ENCODE data around the gene BBS9. TPM values are rescaled to one million over a fixed set of nuclear protein-coding genes. Genes with fewer than 3 reads are reported as not detected.
"Not testable (repeated sequence)": the region's sequence is repeated elsewhere in the genome, so short reads cannot be mapped to it uniquely, and the experiment has no call there.

BBS9 gene
- total RNA-seq, 5 donors from 2014 or later (not counting 1 experiment from before 2014, with no cell fraction given) = 18.5 to 28.8 (median 20.9) TPM

- Mint-ChIP-seq H3K36me3 (peaks cover 41% of the 10 kb centered on the region), H3K4me3 (no peak overlapping the region), H3K27me3 (no peaks in the 10 kb centered on the region), H3K27ac (no peak overlapping the region), H3K9me3 (no peaks in the 10 kb centered on the region), H3K4me1 (peaks cover 7 to 9% (median 8%) of the 10 kb centered on the region in 3 donors)
- Histone ChIP-seq H3K4me3 (ENCODE audit: control insufficient read depth in 1 of 2, extremely low read depth in 1 of 2, low read length in 1 of 2) (no peak overlapping the region), H3K27me3 (replicated peaks in 1 of 2; ENCODE audit: control insufficient read depth in 2 of 2, extremely low read depth in 1 of 2, insufficient read depth in 2 of 2, low read length in 1 of 2) (no peaks in the 10 kb centered on the region), H3K4me1 (ENCODE audit: control insufficient read depth in 1 of 2, extremely low read depth in 1 of 2, insufficient read depth in 2 of 2, low read length in 2 of 2) (no peaks in the 10 kb centered on the region), H3K27ac (ENCODE audit: low read length) (no peak overlapping the region), H3K9me3 (no peaks in the 10 kb centered on the region), H3K36me3 (ENCODE audit: control insufficient read depth in 2 of 2, extremely low read depth in 1 of 2, insufficient read depth in 1 of 2, low read length in 1 of 2) (no peaks in the 10 kb centered on the region)
- DNase-seq (no peak), ATAC-seq (replicated peaks in 1 of 4) (no peak)
- ChIA-PET CTCF (interaction anchor here in 1 of 2 donors (0.9 kb wide), 1 partner anchor 9 kb away, joined by 3 read pairs; no protein-coding TSS in a partner anchor), POLR2A (interaction anchor here in 1 of 2 donors (0.5 kb wide), 1 partner anchor 134 kb away, joined by 3 read pairs; no protein-coding TSS in a partner anchor)
- 100% methylated on average over 2 of the region's 3 CpGs for WGBS (ENCODE audit: insufficient coverage)
Observed at GRCh38 chr7:33262476-33262875, 133.1 kb downstream of the BBS9 start.

GRCh38 chr7:33271839-33272371 lies 142.5 kb downstream of the BBS9 start:
- CTCF ChIA-PET = interaction anchor here in 1 of 2 donors (1.7 kb wide), 1 partner anchor 9 kb away, joined by 3 read pairs; no protein-coding TSS in a partner anchor
- H3K27me3 ChIP-seq (replicated peaks in 1 of 2; ENCODE audit: control insufficient read depth in 2 of 2, extremely low read depth in 1 of 2, insufficient read depth in 2 of 2, low read length in 1 of 2); H3K4me3 Mint-ChIP-seq; H3K4me1 Mint-ChIP-seq; ATAC-seq (replicated peaks in 1 of 4); DNase-seq; H3K27ac ChIP-seq (ENCODE audit: low read length); H3K27me3 Mint-ChIP-seq; H3K9me3 ChIP-seq; H3K4me3 ChIP-seq (ENCODE audit: control insufficient read depth in 1 of 2, extremely low read depth in 1 of 2, low read length in 1 of 2); POLR2A ChIA-PET; H3K4me1 ChIP-seq (ENCODE audit: control insufficient read depth in 1 of 2, extremely low read depth in 1 of 2, insufficient read depth in 2 of 2, low read length in 2 of 2); H3K27ac Mint-ChIP-seq; H3K36me3 ChIP-seq (ENCODE audit: control insufficient read depth in 2 of 2, extremely low read depth in 1 of 2, insufficient read depth in 1 of 2, low read length in 1 of 2): not testable (repeated sequence)
- peaks cover 19 to 29% (median 25%) of the 10 kb centered on the region in 3 donors for H3K9me3 Mint-ChIP-seq
- 86% methylated on average over 1 of the region's 4 CpGs for WGBS (ENCODE audit: insufficient coverage)
- H3K36me3 Mint-ChIP-seq = peaks cover 67% of the 10 kb centered on the region

- WGBS (ENCODE audit: insufficient coverage) = no CpG with 5 or more reads among the region's 2 CpGs
- Histone ChIP-seq H3K27me3 (replicated peaks in 1 of 2; ENCODE audit: control insufficient read depth in 2 of 2, extremely low read depth in 1 of 2, insufficient read depth in 2 of 2, low read length in 1 of 2) (no peaks in the 10 kb centered on the region), H3K36me3 (ENCODE audit: control insufficient read depth in 2 of 2, extremely low read depth in 1 of 2, insufficient read depth in 1 of 2, low read length in 1 of 2) (peaks cover 0 to 7% of the 10 kb centered on the region in 2 donors), H3K27ac (ENCODE audit: low read length) (no peak overlapping the region), H3K4me1 (ENCODE audit: control insufficient read depth in 1 of 2, extremely low read depth in 1 of 2, insufficient read depth in 2 of 2, low read length in 2 of 2) (no peaks in the 10 kb centered on the region), H3K4me3 (ENCODE audit: control insufficient read depth in 1 of 2, extremely low read depth in 1 of 2, low read length in 1 of 2) (no peak overlapping the region), H3K9me3 (peaks cover 2% of the 10 kb centered on the region)
- no peak for DNase-seq
- Mint-ChIP-seq H3K4me3 (no peak overlapping the region), H3K36me3 (peaks cover 70% of the 10 kb centered on the region), H3K27ac (no peak overlapping the region), H3K4me1 (no peaks in the 10 kb centered on the region), H3K27me3 (no peaks in the 10 kb centered on the region), H3K9me3 (peaks cover 20 to 41% (median 37%) of the 10 kb centered on the region in 3 donors)
- ChIA-PET CTCF (no interaction called here), POLR2A (no interaction called here)
- ATAC-seq (replicated peaks in 1 of 4) = no peak
Observed at GRCh38 chr7:33273356-33273755, 144.0 kb downstream of the BBS9 start.

GRCh38 chr7:33276325-33276724 lies 147.0 kb downstream of the BBS9 start:
- Histone ChIP-seq H3K36me3 (ENCODE audit: control insufficient read depth in 2 of 2, extremely low read depth in 1 of 2, insufficient read depth in 1 of 2, low read length in 1 of 2) (peaks cover 0 to 7% of the 10 kb centered on the region in 2 donors), H3K4me1 (ENCODE audit: control insufficient read depth in 1 of 2, extremely low read depth in 1 of 2, insufficient read depth in 2 of 2, low read length in 2 of 2) (no peaks in the 10 kb centered on the region), H3K4me3 (ENCODE audit: control insufficient read depth in 1 of 2, extremely low read depth in 1 of 2, low read length in 1 of 2) (no peak overlapping the region), H3K27ac (ENCODE audit: low read length) (no peak overlapping the region), H3K27me3 (replicated peaks in 1 of 2; ENCODE audit: control insufficient read depth in 2 of 2, extremely low read depth in 1 of 2, insufficient read depth in 2 of 2, low read length in 1 of 2) (no peaks in the 10 kb centered on the region), H3K9me3 (no peaks in the 10 kb centered on the region)
- ChIA-PET CTCF (interaction anchor here (0.6 kb wide), 2 partner anchors 60 to 657 kb away, joined by 3 to 4 read pairs; no protein-coding TSS in a partner anchor), POLR2A (no interaction called here)
- H3K4me1 Mint-ChIP-seq = no peaks in the 10 kb centered on the region
- DNase-seq = no peak
- WGBS (ENCODE audit: insufficient coverage) = no CpG with 5 or more reads among the region's 3 CpGs
- no peak overlapping the region for H3K4me3 Mint-ChIP-seq
- no peak for ATAC-seq (replicated peaks in 1 of 4)
- H3K27me3 Mint-ChIP-seq = no peaks in the 10 kb centered on the region
- H3K27ac Mint-ChIP-seq = no peak overlapping the region
- peaks cover 64% of the 10 kb centered on the region for H3K36me3 Mint-ChIP-seq
- peaks cover 12 to 38% (median 28%) of the 10 kb centered on the region in 3 donors for H3K9me3 Mint-ChIP-seq

GRCh38 chr7:33276729-33277128 lies 147.4 kb downstream of the BBS9 start:
- Histone ChIP-seq H3K9me3 (no peaks in the 10 kb centered on the region), H3K27ac (ENCODE audit: low read length) (no peak overlapping the region), H3K4me3 (ENCODE audit: control insufficient read depth in 1 of 2, extremely low read depth in 1 of 2, low read length in 1 of 2) (no peak overlapping the region), H3K27me3 (replicated peaks in 1 of 2; ENCODE audit: control insufficient read depth in 2 of 2, extremely low read depth in 1 of 2, insufficient read depth in 2 of 2, low read length in 1 of 2) (no peaks in the 10 kb centered on the region), H3K36me3 (ENCODE audit: control insufficient read depth in 2 of 2, extremely low read depth in 1 of 2, insufficient read depth in 1 of 2, low read length in 1 of 2) (peaks cover 1 to 7% of the 10 kb centered on the region in 2 donors), H3K4me1 (ENCODE audit: control insufficient read depth in 1 of 2, extremely low read depth in 1 of 2, insufficient read depth in 2 of 2, low read length in 2 of 2) (no peaks in the 10 kb centered on the region)
- Mint-ChIP-seq H3K4me1 (no peaks in the 10 kb centered on the region), H3K4me3 (no peak overlapping the region), H3K27ac (no peak overlapping the region), H3K27me3 (no peaks in the 10 kb centered on the region), H3K36me3 (peaks cover 60% of the 10 kb centered on the region), H3K9me3 (peaks cover 8 to 34% (median 24%) of the 10 kb centered on the region in 3 donors)
- POLR2A ChIA-PET = no interaction called here
- ATAC-seq (replicated peaks in 1 of 4) (no peak), DNase-seq (no peak)
- CTCF ChIA-PET = no interaction called here
- WGBS (ENCODE audit: insufficient coverage) = no CpG with 5 or more reads among the region's 2 CpGs

- WGBS (ENCODE audit: insufficient coverage) = 80% methylated on average over 1 of the region's 3 CpGs
- H3K4me3 Mint-ChIP-seq = no peak overlapping the region
- Histone ChIP-seq H3K4me3 (ENCODE audit: control insufficient read depth in 1 of 2, extremely low read depth in 1 of 2, low read length in 1 of 2) (no peak overlapping the region), H3K36me3 (ENCODE audit: control insufficient read depth in 2 of 2, extremely low read depth in 1 of 2, insufficient read depth in 1 of 2, low read length in 1 of 2) (peaks cover 2 to 7% of the 10 kb centered on the region in 2 donors), H3K27me3 (replicated peaks in 1 of 2; ENCODE audit: control insufficient read depth in 2 of 2, extremely low read depth in 1 of 2, insufficient read depth in 2 of 2, low read length in 1 of 2) (no peaks in the 10 kb centered on the region), H3K27ac (ENCODE audit: low read length) (no peak overlapping the region), H3K4me1 (ENCODE audit: control insufficient read depth in 1 of 2, extremely low read depth in 1 of 2, insufficient read depth in 2 of 2, low read length in 2 of 2) (no peaks in the 10 kb centered on the region), H3K9me3 (no peaks in the 10 kb centered on the region)
- CTCF ChIA-PET = no interaction called here
- no peak for ATAC-seq (replicated peaks in 1 of 4)
- no peaks in the 10 kb centered on the region for H3K4me1 Mint-ChIP-seq
- POLR2A ChIA-PET = no interaction called here
- peaks cover 52% of the 10 kb centered on the region for H3K36me3 Mint-ChIP-seq
- no peaks in the 10 kb centered on the region for H3K27me3 Mint-ChIP-seq
- no peak for DNase-seq
- no peak overlapping the region for H3K27ac Mint-ChIP-seq
- H3K9me3 Mint-ChIP-seq = peaks cover 5 to 27% (median 17%) of the 10 kb centered on the region in 3 donors
Observed at GRCh38 chr7:33278095-33278494, 148.7 kb downstream of the BBS9 start.

All from T-cell (primary cell).